Chondrocyte (in vitro differentiated cells): Measurements from ENCODE around the gene DNAH3. TPM values are rescaled to one million over a fixed set of nuclear protein-coding genes. Genes with fewer than 3 reads are reported as not detected.

Experiments
- DNase-seq: peaks from one replicate; pipeline ENCODE4 v3.0.0; 2021; ENCODE audit warnings: mixed read lengths, low spot score
- H3K27ac Mint-ChIP-seq: one replicate; pipeline ENCODE4 v1.8.0; 2021; ENCODE audit warnings: mild to moderate bottlenecking, moderate library complexity, mixed read lengths; ENCODE audit not compliant: unreplicated experiment
- H3K27me3 Mint-ChIP-seq: 2 replicates; pipeline ENCODE4 v1.8.0; 2021; ENCODE audit warnings: low read depth, mixed read lengths
- H3K36me3 Mint-ChIP-seq: 2 replicates; pipeline ENCODE4 v1.8.0; 2021; ENCODE audit warnings: low read depth, mixed read lengths
- H3K4me1 Mint-ChIP-seq: 2 replicates; pipeline ENCODE4 v1.8.0; 2021; ENCODE audit warnings: low read depth, mild to moderate bottlenecking, mixed read lengths
- H3K4me3 Mint-ChIP-seq: one replicate; pipeline ENCODE4 v1.8.0; 2021; ENCODE audit warnings: mild to moderate bottlenecking, moderate library complexity, mixed read lengths; ENCODE audit not compliant: unreplicated experiment
- H3K9me3 Mint-ChIP-seq: 2 replicates; pipeline ENCODE4 v1.8.0; 2021; ENCODE audit warnings: low read depth, mixed read lengths
- total RNA-seq: library from RNA; stranded (reverse); gene quantifications from 3 replicates; pipeline ENCODE4 v1.2.1, GENCODE V29; 2021
- TF ChIP-seq, protein P1 (sequence below): fragments of 200-600 bp; sonication (generic); IDR thresholded peaks from 2 replicates; pipeline ENCODE4 v1.5.0; 2021; ENCODE audit warnings: antibody characterized with exemption, mild to moderate bottlenecking, moderate library complexity

The DNAH3 gene
- total RNA-seq, 1 donor from 2014 or later, result not detected

DNA sequence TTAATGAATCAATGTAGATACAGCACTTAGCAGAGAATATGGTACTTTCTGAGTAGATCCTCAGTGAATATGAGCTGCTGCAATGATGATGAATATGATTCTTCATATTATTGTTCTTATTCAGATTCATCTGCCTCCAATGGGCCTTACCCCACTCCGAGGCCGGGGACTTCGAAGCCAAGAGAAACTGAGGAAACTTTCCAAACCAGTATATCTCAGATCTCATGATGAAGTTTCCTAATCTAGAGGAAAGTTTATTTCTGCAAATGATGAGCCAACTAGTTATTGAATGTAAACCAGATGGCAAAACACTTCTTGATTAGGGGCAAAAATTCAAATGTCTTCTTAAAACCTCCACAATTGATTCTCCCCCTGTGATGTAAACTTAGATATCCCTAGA is 226.8 kb downstream of the DNAH3 start:
- TF ChIP-seq, protein P1, sequence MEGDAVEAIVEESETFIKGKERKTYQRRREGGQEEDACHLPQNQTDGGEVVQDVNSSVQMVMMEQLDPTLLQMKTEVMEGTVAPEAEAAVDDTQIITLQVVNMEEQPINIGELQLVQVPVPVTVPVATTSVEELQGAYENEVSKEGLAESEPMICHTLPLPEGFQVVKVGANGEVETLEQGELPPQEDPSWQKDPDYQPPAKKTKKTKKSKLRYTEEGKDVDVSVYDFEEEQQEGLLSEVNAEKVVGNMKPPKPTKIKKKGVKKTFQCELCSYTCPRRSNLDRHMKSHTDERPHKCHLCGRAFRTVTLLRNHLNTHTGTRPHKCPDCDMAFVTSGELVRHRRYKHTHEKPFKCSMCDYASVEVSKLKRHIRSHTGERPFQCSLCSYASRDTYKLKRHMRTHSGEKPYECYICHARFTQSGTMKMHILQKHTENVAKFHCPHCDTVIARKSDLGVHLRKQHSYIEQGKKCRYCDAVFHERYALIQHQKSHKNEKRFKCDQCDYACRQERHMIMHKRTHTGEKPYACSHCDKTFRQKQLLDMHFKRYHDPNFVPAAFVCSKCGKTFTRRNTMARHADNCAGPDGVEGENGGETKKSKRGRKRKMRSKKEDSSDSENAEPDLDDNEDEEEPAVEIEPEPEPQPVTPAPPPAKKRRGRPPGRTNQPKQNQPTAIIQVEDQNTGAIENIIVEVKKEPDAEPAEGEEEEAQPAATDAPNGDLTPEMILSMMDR, result no peak
- no peak for DNase-seq
- Mint-ChIP-seq H3K27me3 (no peaks in the 10 kb centered on the region), H3K27ac (no peak overlapping the region), H3K4me1 (peaks cover 6% of the 10 kb centered on the region), H3K36me3 (peaks cover 3% of the 10 kb centered on the region), H3K9me3 (no peaks in the 10 kb centered on the region), H3K4me3 (no peak overlapping the region)

DNA sequence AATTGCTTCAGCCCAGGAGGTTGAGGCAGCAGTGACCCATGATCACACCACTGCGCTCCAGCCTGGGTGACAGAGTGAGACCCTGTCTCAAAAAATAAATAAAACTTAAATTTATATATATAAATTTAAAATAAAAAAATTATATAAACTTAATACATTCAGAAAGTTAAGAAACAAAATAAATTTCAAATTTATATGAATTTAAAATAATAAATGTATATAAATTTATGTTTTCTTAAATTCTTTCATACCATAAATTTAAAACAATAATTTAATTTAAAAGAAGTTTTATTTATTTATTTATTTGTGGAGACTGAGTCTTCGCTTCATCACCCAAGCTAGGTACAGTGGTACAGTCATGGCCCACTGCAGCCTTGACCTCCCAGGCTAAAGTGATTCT is 229.8 kb downstream of the DNAH3 start:
- H3K4me3 Mint-ChIP-seq, result no peak overlapping the region
- TF ChIP-seq, protein P1, result no peak
- no peak for DNase-seq
- no peak overlapping the region for H3K27ac Mint-ChIP-seq
- H3K27me3 Mint-ChIP-seq, result no peaks in the 10 kb centered on the region
- H3K4me1 Mint-ChIP-seq, result peaks cover 20% of the 10 kb centered on the region
- H3K9me3 Mint-ChIP-seq, result no peaks in the 10 kb centered on the region
- peaks cover 8% of the 10 kb centered on the region for H3K36me3 Mint-ChIP-seq

DNA sequence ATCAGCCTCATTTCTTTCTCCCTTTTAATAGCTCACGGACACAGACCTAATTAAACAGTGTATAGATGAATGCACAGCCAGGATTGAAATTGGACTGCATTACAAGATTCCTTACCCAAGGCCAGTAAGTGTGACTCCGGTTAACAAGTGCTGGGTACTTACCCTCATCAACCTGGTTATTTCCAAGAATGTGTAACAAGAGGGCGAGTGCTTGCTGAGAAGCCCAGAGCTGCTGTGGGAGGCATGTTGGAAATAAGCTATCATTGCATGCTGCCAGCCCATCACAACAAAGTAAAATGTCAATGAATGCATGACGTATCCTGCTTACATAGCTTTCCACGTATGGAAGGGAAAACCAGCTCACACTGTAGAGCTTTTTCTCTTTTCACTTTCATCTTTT is 230.6 kb downstream of the DNAH3 start:
- Mint-ChIP-seq H3K4me3 (no peak overlapping the region), H3K27me3 (no peaks in the 10 kb centered on the region), H3K9me3 (no peaks in the 10 kb centered on the region), H3K36me3 (peaks cover 6% of the 10 kb centered on the region), H3K4me1 (peaks cover 20% of the 10 kb centered on the region), H3K27ac (no peak overlapping the region)
- DNase-seq, result no peak
- TF ChIP-seq, protein P1, result no peak

DNA sequence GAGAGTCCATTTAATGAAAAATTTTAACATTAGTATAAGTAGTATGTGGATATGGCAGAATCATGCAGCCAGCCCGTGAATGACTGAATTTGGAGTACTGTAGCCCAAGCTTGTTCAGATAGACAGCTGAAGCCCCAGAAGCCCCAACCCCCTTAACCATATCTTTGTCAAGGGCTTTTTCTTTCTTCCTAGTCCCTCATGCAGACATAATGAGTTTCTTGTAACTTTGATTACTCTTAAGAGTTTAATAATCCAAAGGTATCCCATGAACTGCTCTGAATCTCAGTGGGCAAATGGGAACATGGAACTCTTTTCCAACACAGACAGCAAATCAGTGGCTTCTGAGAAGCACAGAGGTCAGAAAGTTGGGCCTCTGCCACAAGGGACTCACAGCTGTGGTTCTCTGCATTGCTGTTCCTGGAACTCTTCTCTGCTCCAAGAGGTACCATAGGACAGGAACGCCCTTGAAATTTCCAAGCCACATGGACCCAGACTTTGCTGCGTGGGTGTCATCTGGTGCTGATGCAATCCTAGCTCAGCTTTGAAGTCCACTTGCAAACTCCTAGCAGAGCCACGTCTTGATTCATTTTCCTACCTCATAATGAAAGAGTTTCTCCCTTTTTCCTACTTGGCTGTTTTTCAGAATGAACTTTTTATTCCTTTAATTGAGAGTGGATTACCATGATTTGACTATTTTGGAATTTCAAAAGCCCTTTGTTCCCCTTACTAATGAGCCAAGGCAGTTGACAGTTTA is 232.0 kb downstream of the DNAH3 start:
- no peak overlapping the region for H3K4me3 Mint-ChIP-seq
- H3K4me1 Mint-ChIP-seq, result peaks cover 23% of the 10 kb centered on the region
- DNase-seq, result no peak
- no peaks in the 10 kb centered on the region for H3K27me3 Mint-ChIP-seq
- H3K36me3 Mint-ChIP-seq, result peaks cover 6% of the 10 kb centered on the region
- H3K27ac Mint-ChIP-seq, result peak overlapping the region; percentile 43
- TF ChIP-seq, protein P1, result no peak
- no peaks in the 10 kb centered on the region for H3K9me3 Mint-ChIP-seq

DNA sequence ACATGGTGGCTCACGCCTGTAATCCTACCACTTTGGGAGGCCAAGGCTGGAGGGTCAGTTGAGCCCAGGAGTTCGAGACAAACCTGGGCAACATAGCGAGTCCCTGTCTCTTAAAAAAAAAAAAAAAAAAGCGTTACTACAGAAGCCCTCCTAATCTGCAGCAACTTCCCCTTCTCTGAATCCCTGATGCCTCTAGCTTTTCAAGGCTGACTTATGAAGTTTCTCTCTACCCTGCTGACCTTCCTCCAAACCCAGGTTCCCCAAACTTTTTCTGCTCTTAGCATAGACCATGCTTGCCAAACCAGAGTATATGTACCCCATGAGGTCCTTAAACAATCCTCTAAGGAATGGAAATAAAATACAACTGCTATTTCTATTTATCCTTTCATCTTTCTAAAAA is 233.7 kb downstream of the DNAH3 start:
- no peak for DNase-seq
- H3K27me3 Mint-ChIP-seq, result no peaks in the 10 kb centered on the region
- TF ChIP-seq, protein P1, result no peak

More for the DNA sequence above, 233.7 kb downstream of the DNAH3 start:
- Mint-ChIP-seq H3K4me1 (peaks cover 29% of the 10 kb centered on the region), H3K4me3 (no peak overlapping the region), H3K27ac (no peak overlapping the region), H3K36me3 (peaks cover 5% of the 10 kb centered on the region), H3K9me3 (no peaks in the 10 kb centered on the region)
